GM19452 (cell line): Measurements from ENCODE around the gene ACTG2.
"Not testable (repeated sequence)": the region's sequence is repeated elsewhere in the genome, so short reads cannot be mapped to it uniquely, and the experiment has no call there.

Experiments
- ATAC-seq: cut with Tn5 transposase; IDR thresholded peaks from one replicate; pipeline ENCODE4 v1.9.1; 2021; ENCODE audit not compliant: unreplicated experiment

Gene ACTG2

DNA sequence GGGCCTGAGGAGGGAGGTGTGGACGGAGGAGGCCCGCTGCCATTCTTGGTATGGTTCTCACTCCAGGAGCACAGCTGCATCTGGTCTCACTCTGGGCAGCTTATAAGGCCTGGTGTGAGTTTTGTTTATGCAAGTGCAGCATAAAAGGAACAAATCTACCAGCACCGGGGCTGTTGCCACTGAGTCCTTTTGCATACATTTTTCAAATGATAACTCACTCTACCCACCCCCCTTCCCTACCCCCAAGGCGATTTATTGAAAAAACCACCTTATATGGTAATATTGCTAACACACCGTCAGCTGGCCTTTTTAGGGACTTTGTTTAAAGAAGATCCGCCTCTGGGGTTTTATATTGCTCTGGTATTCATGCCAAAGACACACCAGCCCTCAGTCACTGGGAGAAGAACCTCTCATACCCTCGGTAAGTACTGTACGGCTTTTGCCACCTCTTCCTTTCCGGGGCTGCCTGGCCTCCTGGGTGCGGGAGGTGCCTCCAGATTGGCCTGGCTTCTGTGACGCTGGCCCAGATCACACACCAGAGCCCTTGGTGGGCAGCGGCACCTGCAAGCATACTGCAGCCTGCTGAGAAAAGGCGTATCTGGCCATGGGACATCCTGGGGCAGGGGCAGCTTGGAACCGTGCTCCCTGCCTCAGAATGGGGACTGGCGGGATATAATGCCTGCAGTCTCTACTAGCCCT lies at the start of gene ACTG2:
TSS of gene ACTG2 (plus strand) at position 378 of the 699 bp plus-strand sequence. CDS start 8,304 bp downstream, outside the sequence.
- no peak for ATAC-seq

DNA sequence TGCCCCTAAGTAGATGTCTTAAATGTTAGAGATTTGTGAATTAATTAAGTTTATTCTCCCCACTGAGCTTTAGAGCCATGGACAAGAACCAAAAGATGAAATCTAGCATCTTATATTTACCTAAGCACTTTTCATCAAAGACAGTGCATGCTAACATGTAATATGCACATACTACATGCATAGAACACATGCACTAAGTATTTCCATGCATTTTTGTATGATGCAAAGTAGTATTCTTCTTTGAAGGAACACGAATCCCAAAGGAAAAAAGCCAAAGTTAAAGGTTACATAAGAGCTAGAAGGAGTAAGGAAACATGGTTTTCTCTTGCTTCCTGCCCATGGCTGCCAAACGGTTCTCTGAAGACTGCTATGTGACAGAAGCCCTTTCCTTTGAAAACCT lies 48.7 kb upstream of the ACTG2 start:
- ATAC-seq: no peak

DNA sequence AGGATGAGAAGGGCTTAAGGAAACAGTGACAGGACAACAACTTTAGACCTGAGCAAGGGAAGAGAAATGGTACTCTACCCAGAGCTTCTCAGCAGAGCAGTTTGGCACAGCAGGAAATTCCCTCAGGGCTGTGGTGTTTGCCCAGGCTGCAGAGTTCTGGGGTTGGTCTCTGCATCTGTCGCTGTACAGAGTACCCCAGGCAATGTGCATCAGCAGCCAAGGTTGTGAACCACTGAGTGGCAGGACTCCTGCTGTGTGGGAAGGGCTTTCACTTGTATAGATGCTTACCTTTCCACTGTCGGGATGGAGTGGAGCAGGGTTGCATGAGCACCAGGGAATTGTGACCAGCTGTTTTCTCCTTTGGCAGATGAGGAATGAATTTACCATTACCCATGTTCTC lies 42.8 kb upstream of the ACTG2 start:
- no peak for ATAC-seq

- no peak for ATAC-seq
Observed at GRCh38 chr2:73851274-73851673, 41.5 kb upstream of the ACTG2 start.

GRCh38 chr2:73852020-73852419 lies 40.8 kb upstream of the ACTG2 start:
- ATAC-seq: no peak

DNA sequence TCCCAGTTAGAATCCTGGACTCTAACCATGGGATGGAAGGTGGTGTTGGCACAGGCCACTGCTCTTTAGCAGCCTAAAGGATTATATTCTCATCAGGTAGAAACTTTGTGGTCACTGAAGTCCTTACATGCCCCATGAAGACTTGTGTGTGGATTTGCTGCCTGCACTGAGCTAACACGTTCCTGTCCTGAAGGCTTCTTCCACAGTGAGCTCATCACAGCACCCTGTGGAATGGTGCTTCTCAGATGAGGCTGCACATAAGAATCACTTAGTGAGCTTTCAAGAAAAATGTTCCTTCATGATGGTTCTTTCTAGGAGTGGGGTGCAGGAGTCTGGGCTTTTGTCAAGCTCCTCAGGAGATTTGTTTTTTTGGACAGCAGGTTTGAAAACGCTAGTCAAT lies 37.3 kb upstream of the ACTG2 start:
- no peak for ATAC-seq

GRCh38 chr2:73856214-73856613 lies 36.6 kb upstream of the ACTG2 start:
- ATAC-seq: no peak

DNA sequence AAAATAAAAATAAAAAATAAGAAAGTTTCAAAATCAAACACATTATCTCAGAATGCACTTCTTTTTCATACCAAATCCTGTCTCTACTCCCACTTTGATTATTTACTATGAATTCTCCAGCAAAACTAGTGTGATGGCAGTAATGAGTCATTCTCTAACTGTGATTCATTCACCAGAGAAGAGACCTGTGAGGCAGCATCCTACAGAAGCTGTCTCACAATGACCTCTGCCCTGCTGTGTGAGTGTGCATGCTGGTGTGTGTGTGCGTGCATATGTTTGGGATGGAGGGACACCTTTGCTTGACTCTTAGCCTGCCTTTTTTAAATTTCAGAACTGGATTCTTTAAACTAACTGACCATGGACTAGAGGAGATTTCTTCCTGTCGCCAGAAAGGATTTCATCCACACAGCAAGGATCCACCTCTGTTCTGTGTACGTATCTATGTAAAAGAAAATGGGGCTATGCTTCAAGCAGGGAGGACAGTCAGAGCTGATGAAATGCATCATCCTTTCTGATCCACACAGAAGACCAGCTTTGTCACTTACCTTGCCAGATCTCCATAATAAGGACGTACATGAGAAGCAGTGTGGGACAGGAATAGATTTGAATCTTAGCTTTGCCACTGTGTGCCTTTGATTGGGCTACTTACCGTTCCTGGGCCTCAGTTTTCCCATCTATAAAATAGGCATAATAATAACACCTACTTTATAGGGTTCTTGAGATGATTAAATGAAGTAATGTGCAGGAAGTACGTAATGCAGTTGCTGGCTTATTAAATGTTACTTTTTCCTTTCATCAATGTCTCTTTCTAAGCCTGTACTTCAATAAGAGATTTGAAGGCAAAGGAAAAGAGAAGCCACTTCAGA lies 32.9 kb upstream of the ACTG2 start:
- no peak for ATAC-seq

GRCh38 chr2:73862987-73863386 lies 29.8 kb upstream of the ACTG2 start:
- no peak for ATAC-seq

GRCh38 chr2:73868204-73868978 lies 24.4 kb upstream of the ACTG2 start:
- ATAC-seq: no peak

GRCh38 chr2:73870084-73870483 lies 22.7 kb upstream of the ACTG2 start:
- no peak for ATAC-seq

GRCh38 chr2:73877071-73877802 lies 15.6 kb upstream of the ACTG2 start:
- ATAC-seq: no peak

- not testable (repeated sequence) for ATAC-seq
Observed at GRCh38 chr2:73877984-73878383, 14.8 kb upstream of the ACTG2 start.

DNA sequence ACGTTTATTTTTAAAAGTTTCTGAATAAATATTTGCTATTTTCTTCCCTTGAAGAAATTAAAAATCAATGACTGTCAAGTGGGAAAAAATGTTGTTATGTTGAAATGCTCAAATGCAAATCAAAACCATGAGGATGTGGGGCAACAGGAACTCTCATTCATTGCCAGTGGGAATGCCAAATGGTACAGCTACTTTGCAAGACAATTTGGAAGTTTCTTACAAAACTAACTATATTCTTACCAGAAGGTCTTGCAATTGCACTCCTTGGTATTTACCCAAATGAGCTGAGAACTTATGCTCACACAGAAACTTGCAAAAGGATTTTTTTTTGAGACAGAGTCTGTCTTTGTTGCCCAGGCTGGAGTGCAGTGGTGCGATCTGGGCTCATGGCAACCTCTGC lies 7.4 kb upstream of the ACTG2 start:
- ATAC-seq: no peak

DNA sequence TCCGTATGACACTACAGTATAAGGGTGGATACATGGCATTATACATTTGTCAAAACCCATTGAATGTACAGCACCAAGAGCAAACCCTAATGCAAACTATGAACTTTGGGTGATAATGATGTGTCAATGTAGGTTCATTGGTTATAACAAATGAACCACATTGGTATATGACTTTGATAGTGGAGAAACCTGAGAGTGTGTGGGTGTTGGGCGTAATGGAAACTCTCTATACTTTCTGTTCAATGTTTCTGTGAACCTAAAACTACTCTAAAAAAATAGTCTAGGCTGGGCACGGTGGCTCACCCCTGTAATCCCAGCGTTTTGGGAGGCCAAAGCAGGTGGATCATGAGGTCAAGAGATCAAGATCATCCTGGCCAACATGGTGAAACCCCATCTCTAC lies 6.5 kb upstream of the ACTG2 start:
- no peak for ATAC-seq

DNA sequence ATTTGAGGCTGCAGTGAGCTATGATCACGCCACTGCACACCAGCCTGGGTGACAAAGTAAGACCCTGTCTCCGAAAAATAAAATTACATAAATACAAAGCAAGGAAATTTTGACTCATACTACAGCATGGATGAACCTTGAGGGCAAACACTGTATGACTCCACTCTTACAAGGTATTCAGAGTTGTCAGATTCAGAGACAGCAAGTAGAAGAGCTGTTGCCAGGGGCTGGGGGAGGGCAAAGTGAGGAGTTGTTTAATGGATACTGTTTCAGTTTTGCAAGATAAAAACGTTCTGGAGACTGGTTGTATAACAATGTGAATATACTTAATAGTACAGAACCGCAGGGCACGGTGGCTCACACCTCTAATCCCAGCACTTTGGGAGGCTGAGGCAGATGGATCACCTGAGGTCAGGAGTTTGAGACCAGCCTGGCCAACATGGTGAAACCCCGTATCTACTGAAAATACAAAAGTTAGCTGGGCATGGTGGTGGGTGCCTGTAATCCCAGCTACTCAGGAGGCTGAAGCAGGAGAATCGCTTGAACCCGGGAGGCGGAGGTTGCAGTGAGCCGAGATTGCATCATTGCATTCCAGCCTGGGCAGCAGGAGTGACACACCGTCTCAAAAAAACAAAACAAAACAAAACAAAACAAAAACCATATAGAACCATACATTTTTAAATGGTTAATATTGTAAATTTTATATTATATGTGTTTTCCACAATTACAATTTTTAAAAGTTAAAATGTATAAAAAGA lies 5.0 kb upstream of the ACTG2 start:
- ATAC-seq: not testable (repeated sequence)

- ATAC-seq: no peak
Observed at GRCh38 chr2:73888388-73888787, 4.4 kb upstream of the ACTG2 start.

DNA sequence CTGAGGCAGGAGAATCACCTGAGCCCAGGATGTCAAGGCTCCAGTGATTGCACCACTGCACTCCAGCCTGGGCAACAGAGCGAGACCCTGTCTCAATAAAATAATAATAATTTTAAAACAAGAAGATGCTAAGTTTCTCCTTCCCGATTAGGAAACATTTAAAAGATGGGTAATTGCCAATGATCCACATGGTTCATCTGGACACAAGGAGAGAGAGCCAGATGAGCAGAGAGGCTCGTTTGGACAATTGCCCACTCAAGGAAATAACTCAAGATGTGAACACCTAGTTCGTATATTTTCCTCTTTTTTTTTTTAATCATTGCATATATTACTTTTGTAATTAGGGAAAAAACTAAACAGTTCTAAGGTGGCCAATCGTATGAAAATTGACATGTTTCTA lies 3.6 kb upstream of the ACTG2 start:
- no peak for ATAC-seq

GRCh38 chr2:73890301-73891092 lies 2.3 kb upstream of the ACTG2 start:
- no peak for ATAC-seq
